Measurements from ENCODE around the gene PLCB3. TPM values are rescaled to one million over a fixed set of nuclear protein-coding genes. Genes with fewer than 3 reads are reported as not detected.

The PLCB3 gene
- total RNA-seq, 2 donors from 2014 or later, result 13.9 to 16.4 TPM

DNA sequence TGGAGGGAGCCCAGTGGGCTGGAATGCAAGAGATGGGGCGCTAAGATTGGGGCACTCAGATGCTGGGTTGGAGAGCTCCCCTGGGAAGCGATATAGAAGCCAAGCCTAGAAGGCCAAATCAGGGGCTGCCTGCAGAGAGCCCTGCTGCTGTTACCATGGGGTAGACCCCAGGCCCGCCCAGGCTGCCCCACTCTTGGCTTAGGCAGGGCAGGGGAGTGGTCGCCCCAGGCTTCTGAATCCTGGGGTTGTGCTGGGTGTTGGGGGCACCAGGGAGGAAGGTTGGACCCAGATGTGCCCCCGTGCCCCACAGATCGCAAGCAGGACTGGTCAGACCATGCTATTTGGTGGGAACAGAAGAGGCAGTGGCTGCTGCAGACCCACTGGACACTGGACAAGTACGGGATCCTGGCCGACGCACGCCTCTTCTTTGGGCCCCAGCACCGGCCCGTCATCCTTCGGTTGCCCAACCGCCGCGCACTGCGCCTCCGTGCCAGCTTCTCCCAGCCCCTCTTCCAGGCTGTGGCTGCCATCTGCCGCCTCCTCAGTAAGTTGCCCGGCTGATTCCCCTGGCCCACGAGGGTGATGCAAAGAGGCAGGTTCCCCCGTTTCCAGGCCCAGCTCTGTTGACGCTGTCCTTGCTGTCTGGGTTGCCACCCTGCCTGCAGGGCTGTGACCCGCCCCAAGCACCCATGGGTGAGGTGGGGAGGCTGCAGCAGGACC is 40.9 kb upstream of the PLCB3 start:
- H3K36me3 Mint-ChIP-seq, result peaks cover 14% of the 10 kb centered on the region
- ATAC-seq, result no peak
- H3K9me3 Mint-ChIP-seq, result no peaks in the 10 kb centered on the region
- H3K4me1 Mint-ChIP-seq (ENCODE audit: low read depth in 2 of 2), result peaks cover 27 to 49% of the 10 kb centered on the region in 2 donors
- H3K27me3 Mint-ChIP-seq, result no peaks in the 10 kb centered on the region
- no peak overlapping the region for H3K4me3 Mint-ChIP-seq
- DNase-seq (ENCODE audit: low spot score), result no peak
- H3K27ac Mint-ChIP-seq, result peak overlapping the region in 1 of 2 donors; percentile 97

DNA sequence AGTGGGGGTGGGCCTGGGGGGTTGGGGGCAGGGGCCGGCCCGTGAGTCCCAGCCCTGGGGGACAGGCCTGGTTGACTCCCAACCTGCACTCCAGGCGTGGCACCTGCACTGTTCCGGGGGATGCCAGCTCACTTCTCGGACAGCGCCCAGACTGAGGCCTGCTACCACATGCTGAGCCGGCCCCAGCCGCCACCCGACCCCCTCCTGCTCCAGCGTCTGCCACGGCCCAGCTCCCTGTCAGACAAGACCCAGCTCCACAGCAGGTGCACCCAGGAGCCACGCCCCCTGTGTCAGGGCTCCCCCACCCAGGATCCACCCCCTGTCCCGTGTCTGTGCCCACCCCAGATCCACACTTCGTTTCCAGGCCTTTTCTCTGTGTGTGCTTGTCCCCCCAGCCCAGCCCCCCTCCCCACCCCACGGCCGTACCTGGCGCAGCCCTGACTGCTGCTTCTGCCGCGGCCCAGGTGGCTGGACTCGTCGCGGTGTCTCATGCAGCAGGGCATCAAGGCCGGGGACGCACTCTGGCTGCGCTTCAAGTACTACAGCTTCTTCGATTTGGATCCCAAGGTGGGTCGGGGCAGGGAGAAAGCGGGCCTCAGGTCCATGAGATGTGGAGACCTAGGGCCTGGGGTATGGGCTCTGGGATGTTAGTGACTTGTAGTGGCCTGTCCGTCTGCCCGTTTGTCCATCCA is 40.0 kb upstream of the PLCB3 start:
- Mint-ChIP-seq H3K27me3 (no peaks in the 10 kb centered on the region), H3K4me1 (ENCODE audit: low read depth in 2 of 2) (peaks cover 27 to 41% of the 10 kb centered on the region in 2 donors), H3K27ac (peak overlapping the region; percentile 13 to 68), H3K4me3 (no peak overlapping the region), H3K9me3 (no peaks in the 10 kb centered on the region), H3K36me3 (peaks cover 14% of the 10 kb centered on the region)
- DNase-seq (ENCODE audit: low spot score) (no peak), ATAC-seq (no peak)

DNA sequence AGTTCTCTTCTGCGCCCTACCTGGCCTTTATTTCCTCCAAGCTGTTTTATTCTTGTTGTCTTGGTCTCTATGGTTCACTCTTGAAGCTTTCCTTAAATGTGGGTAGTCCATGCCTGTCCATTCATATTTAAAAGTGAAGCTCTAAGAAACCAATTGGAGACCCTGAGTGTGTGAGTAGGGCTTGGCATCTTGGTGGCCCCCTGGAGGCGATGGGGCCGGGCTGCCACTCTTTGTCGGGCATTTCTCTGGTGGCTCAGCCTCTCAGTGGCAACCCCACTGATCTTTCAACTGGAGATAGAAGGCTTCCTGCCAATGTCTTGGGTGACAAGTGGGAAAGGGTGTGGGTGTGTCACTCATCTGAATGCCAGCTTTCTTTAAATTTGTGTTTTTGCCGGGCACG is 34.5 kb upstream of the PLCB3 start:
- DNase-seq (ENCODE audit: low spot score) (no peak), ATAC-seq (no peak)
- Mint-ChIP-seq H3K9me3 (no peaks in the 10 kb centered on the region), H3K4me3 (no peak overlapping the region), H3K27me3 (no peaks in the 10 kb centered on the region), H3K4me1 (ENCODE audit: low read depth in 2 of 2) (peaks cover 18 to 31% of the 10 kb centered on the region in 2 donors), H3K36me3 (peaks cover 18% of the 10 kb centered on the region), H3K27ac (no peak overlapping the region)

DNA sequence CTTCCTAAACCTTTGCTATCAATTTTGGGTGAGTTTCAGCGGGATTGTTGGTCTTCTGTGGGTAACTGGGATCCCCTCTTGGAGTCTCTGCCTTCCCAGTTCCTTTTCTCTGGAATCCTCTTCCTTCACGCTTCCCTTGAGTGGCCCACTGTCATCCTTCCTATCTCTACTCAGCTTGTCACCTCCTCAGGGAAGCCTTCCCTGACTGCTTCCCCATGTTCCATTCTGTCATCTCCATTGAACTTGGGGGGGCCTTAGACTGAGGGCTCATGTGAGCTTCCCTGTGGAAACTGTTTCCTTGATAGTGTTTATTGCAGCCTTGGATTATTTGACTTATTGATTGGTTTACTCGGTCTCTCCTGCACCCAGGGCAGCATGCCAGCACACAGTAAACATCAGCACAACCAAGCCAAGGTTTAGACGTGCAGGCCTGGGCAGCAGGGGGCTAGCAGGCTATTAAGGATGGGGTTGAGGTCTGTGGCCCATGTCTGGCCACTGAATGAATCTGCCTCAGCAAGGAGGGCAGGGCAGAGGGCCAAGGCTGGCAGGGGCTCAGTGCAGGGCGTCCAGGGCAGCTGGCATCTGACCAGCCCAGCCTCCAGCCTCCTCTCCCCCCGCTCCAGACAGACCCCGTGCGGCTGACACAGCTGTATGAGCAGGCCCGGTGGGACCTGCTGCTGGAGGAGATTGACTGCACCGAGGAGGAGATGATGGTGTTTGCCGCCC is 32.5 kb upstream of the PLCB3 start:
- Mint-ChIP-seq H3K4me3 (no peak overlapping the region), H3K27ac (peak overlapping the region; percentile 11 to 78), H3K36me3 (peaks cover 10% of the 10 kb centered on the region), H3K4me1 (ENCODE audit: low read depth in 2 of 2) (peaks cover 12 to 18% of the 10 kb centered on the region in 2 donors), H3K9me3 (no peaks in the 10 kb centered on the region), H3K27me3 (no peaks in the 10 kb centered on the region)
- ATAC-seq (no peak), DNase-seq (ENCODE audit: low spot score) (no peak)

DNA sequence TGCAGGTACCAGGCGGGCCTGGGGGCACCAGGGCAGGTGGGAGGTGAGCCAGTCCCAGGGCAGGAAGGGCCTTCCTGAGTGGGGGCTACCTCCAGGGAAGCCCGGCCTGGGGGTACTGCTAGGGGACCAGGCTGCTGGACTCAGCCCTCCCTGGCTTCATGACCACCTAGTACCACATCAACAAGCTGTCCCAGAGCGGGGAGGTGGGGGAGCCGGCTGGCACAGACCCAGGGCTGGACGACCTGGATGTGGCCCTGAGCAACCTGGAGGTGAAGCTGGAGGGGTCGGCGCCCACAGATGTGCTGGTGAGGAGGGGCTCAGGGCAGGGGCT is 32.0 kb upstream of the PLCB3 start:
- H3K4me3 Mint-ChIP-seq, result no peak overlapping the region
- no peaks in the 10 kb centered on the region for H3K9me3 Mint-ChIP-seq
- H3K27me3 Mint-ChIP-seq, result no peaks in the 10 kb centered on the region
- peaks cover 12 to 16% of the 10 kb centered on the region in 2 donors for H3K4me1 Mint-ChIP-seq (ENCODE audit: low read depth in 2 of 2)
- DNase-seq (ENCODE audit: low spot score), result no peak
- no peak overlapping the region for H3K27ac Mint-ChIP-seq
- ATAC-seq, result no peak
- H3K36me3 Mint-ChIP-seq, result peaks cover 10% of the 10 kb centered on the region

- Mint-ChIP-seq H3K36me3 (peaks cover 10% of the 10 kb centered on the region), H3K27ac (no peak overlapping the region), H3K4me1 (ENCODE audit: low read depth in 2 of 2) (peaks cover 12 to 16% of the 10 kb centered on the region in 2 donors), H3K27me3 (no peaks in the 10 kb centered on the region), H3K4me3 (no peak overlapping the region), H3K9me3 (no peaks in the 10 kb centered on the region)
- DNase-seq (ENCODE audit: low spot score) (no peak), ATAC-seq (no peak)
Observed at GRCh38 chr11:64219755-64220154, 31.6 kb upstream of the PLCB3 start.

DNA sequence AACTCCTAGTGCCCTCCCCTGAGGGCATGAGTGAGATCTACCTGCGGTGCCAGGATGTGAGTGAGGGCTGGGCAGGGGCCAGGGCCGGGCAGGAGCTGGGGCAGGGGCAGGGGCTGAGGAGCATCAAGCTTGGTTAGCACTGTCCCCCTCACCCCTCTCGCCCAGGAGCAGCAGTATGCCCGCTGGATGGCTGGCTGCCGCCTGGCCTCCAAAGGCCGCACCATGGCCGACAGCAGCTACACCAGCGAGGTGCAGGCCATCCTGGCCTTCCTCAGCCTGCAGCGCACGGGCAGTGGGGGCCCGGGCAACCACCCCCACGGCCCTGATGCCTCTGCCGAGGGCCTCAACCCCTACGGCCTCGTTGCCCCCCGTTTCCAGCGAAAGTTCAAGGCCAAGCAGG is 31.1 kb upstream of the PLCB3 start:
- ATAC-seq, result no peak
- no peak overlapping the region for H3K4me3 Mint-ChIP-seq
- H3K36me3 Mint-ChIP-seq, result peaks cover 6% of the 10 kb centered on the region
- no peak overlapping the region for H3K27ac Mint-ChIP-seq
- H3K9me3 Mint-ChIP-seq, result no peaks in the 10 kb centered on the region
- H3K4me1 Mint-ChIP-seq (ENCODE audit: low read depth in 2 of 2), result peaks cover 10 to 13% of the 10 kb centered on the region in 2 donors
- no peaks in the 10 kb centered on the region for H3K27me3 Mint-ChIP-seq
- DNase-seq (ENCODE audit: low spot score), result no peak

GRCh38 chr11:64220798-64221197 is 30.5 kb upstream of the PLCB3 start:
- no peak for ATAC-seq
- H3K27me3 Mint-ChIP-seq, result no peaks in the 10 kb centered on the region
- H3K27ac Mint-ChIP-seq, result no peak overlapping the region
- peaks cover 4% of the 10 kb centered on the region for H3K36me3 Mint-ChIP-seq
- DNase-seq (ENCODE audit: low spot score), result no peak
- H3K4me3 Mint-ChIP-seq, result no peak overlapping the region
- peaks cover 11 to 15% of the 10 kb centered on the region in 2 donors for H3K4me1 Mint-ChIP-seq (ENCODE audit: low read depth in 2 of 2)
- H3K9me3 Mint-ChIP-seq, result no peaks in the 10 kb centered on the region

DNA sequence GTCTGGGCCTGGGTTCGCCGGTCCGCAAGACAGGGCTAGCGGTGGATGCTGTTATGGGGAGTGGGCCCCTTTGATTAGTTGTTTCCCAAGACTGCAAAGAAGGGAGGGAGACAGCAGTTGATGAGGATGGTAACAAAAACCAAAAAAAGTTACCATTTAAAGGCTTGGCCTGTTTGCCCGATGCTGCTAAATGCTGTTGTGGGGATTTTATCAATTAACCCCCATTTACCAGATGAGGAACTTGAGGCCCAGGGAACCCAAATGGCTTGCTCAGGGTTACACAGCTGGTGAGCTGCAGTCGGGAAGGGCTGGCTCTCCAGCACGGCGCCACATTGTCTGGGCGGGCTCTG is 28.7 kb upstream of the PLCB3 start:
- no peak for ATAC-seq
- Mint-ChIP-seq H3K36me3 (no peaks in the 10 kb centered on the region), H3K4me3 (no peak overlapping the region), H3K9me3 (no peaks in the 10 kb centered on the region), H3K27ac (no peak overlapping the region), H3K4me1 (ENCODE audit: low read depth in 2 of 2) (peaks cover 16 to 19% of the 10 kb centered on the region in 2 donors), H3K27me3 (no peaks in the 10 kb centered on the region)
- no peak for DNase-seq (ENCODE audit: low spot score)

- ATAC-seq (no peak), DNase-seq (ENCODE audit: low spot score) (peak; percentile 60)
- no peaks in the 10 kb centered on the region for H3K36me3 Mint-ChIP-seq
- no peaks in the 10 kb centered on the region for H3K27me3 Mint-ChIP-seq
- H3K4me1 Mint-ChIP-seq (ENCODE audit: low read depth in 2 of 2), result peaks cover 20% of the 10 kb centered on the region in 2 donors
- H3K27ac Mint-ChIP-seq, result no peak overlapping the region
- no peaks in the 10 kb centered on the region for H3K9me3 Mint-ChIP-seq
- no peak overlapping the region for H3K4me3 Mint-ChIP-seq
Observed at GRCh38 chr11:64223001-64223651, 28.2 kb upstream of the PLCB3 start.

DNA sequence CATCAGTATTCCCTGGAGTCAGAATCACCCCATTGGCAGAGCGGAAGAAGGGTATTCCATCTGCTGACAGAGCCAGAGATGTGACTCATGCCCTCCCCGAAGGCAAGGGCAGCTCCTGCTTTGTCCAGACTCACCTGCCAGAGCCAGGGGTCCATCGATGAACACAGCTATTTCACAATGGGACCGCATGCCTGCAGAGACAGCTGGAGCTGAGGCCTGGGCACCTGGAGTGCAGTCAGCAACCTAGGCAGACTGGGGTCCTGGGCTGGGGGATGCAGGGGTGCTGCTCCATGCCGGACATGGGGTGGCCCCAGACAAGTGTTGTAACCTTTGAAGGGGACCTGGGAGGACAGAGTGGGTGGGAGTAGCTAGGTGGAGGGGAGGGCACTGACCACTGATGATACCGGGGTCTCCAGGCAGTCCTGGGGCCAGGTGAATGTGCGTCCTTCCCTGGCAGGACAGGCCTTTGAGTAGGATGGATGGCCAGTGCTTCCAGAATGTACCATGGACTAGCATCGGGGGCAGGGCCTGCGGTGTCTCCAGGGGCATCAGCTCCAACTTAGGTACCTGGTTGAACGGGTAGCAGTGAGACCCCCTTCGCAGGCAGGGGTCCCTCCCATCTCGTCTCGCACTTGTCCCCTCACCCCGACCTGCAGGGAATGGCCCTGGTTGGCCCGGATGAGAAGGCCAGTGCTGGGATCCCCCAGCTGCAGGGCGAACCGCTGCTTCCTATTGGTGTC is 27.0 kb upstream of the PLCB3 start:
- DNase-seq (ENCODE audit: low spot score) (peak; percentile 53), ATAC-seq (no peak)
- Mint-ChIP-seq H3K36me3 (no peaks in the 10 kb centered on the region), H3K4me1 (ENCODE audit: low read depth in 2 of 2) (peaks cover 15 to 18% of the 10 kb centered on the region in 2 donors), H3K27me3 (no peaks in the 10 kb centered on the region), H3K27ac (peak overlapping the region; percentile 79 to 80), H3K9me3 (no peaks in the 10 kb centered on the region), H3K4me3 (peak overlapping the region; percentile 84)

GRCh38 chr11:64224891-64225607 is 26.3 kb upstream of the PLCB3 start:
- H3K27ac Mint-ChIP-seq, result peak overlapping the region; percentile 79 to 80
- H3K9me3 Mint-ChIP-seq, result no peaks in the 10 kb centered on the region
- no peaks in the 10 kb centered on the region for H3K36me3 Mint-ChIP-seq
- peaks cover 20 to 25% of the 10 kb centered on the region in 2 donors for H3K4me1 Mint-ChIP-seq (ENCODE audit: low read depth in 2 of 2)
- DNase-seq (ENCODE audit: low spot score) (no peak), ATAC-seq (no peak)
- no peaks in the 10 kb centered on the region for H3K27me3 Mint-ChIP-seq
- peak overlapping the region; percentile 84 for H3K4me3 Mint-ChIP-seq

Measured in natural killer cell treated with Interleukin-12 subunit alpha and Interleukin-12 subunit beta and Interleukin-15 and Interleukin-18, amount 100 ng/mL, for 72 hours (primary cell).